WTC11 (cell line): ENCODE data around the gene C5AR1. TPM values are rescaled to one million over a fixed set of nuclear protein-coding genes. Genes with fewer than 3 reads are reported as not detected.

Experiments used
- ATF1 ChIP-seq: sonication (generic); formaldehyde crosslinking; IDR thresholded peaks from 2 replicates; pipeline ENCODE4 v1.8.1; 2023; ENCODE audit warnings: mild to moderate bottlenecking, moderate library complexity, missing genetic modification reagents
- ATF2 ChIP-seq: sonication (generic); formaldehyde crosslinking; IDR thresholded peaks from 2 replicates; pipeline ENCODE4 v1.8.1; 2022; ENCODE audit warnings: low read depth, missing genetic modification reagents, borderline replicate concordance
- CBFB ChIP-seq: sonication (generic); formaldehyde crosslinking; IDR thresholded peaks from 2 replicates; pipeline ENCODE4 v1.8.1; 2022; ENCODE audit warnings: mild to moderate bottlenecking, low read depth, missing genetic modification reagents
- CTCF ChIP-seq: fragments of 200-600 bp; IDR thresholded peaks from 2 replicates; pipeline ENCODE4 v1.8.0; 2022; ENCODE audit warnings: antibody characterized with exemption
- E2F1 ChIP-seq: sonication (generic); formaldehyde crosslinking; IDR thresholded peaks from 2 replicates; pipeline ENCODE4 v1.8.0; 2022; ENCODE audit warnings: mild to moderate bottlenecking, missing genetic modification reagents
- E2F4 ChIP-seq: sonication (generic); formaldehyde crosslinking; IDR thresholded peaks from 2 replicates; pipeline ENCODE4 v1.8.1; 2022; ENCODE audit warnings: low read depth, mild to moderate bottlenecking, moderate library complexity, missing genetic modification reagents, borderline replicate concordance
- EMX1 ChIP-seq: fragments of 250-450 bp; sonication (Bioruptor Pico); IDR thresholded peaks from 2 replicates; pipeline ENCODE4 v1.8.0; 2021; ENCODE audit warnings: mild to moderate bottlenecking
- ESRRA ChIP-seq: sonication (generic); formaldehyde crosslinking; IDR thresholded peaks from 2 replicates; pipeline ENCODE4 v1.8.1; 2022; ENCODE audit warnings: mild to moderate bottlenecking, missing genetic modification reagents, borderline replicate concordance
- ETV6 ChIP-seq: sonication (generic); formaldehyde crosslinking; IDR thresholded peaks from 2 replicates; pipeline ENCODE4 v1.8.1; 2022; ENCODE audit warnings: mild to moderate bottlenecking, missing genetic modification reagents
- FOXP4 ChIP-seq: sonication (generic); formaldehyde crosslinking; IDR thresholded peaks from 2 replicates; pipeline ENCODE4 v1.8.0; 2022; ENCODE audit warnings: mild to moderate bottlenecking, missing genetic modification reagents
- GABPB1 ChIP-seq: sonication (generic); formaldehyde crosslinking; IDR thresholded peaks from 2 replicates; pipeline ENCODE4 v1.8.1; 2023; ENCODE audit warnings: mild to moderate bottlenecking, missing genetic modification reagents
- GTF2I ChIP-seq: fragments of 250-450 bp; sonication (Bioruptor Pico); conservative IDR thresholded peaks from 2 replicates; pipeline ENCODE4 v1.4.0; 2021; ENCODE audit warnings: mild to moderate bottlenecking
- JAZF1 ChIP-seq: fragments of 250-450 bp; sonication (Bioruptor Pico); IDR thresholded peaks from 2 replicates; pipeline ENCODE4 v1.9.0; 2021; ENCODE audit warnings: moderate library complexity, mild to moderate bottlenecking, inconsistent platforms
- MLX ChIP-seq: sonication (generic); formaldehyde crosslinking; IDR thresholded peaks from 2 replicates; pipeline ENCODE4 v1.8.1; 2023; ENCODE audit warnings: mild to moderate bottlenecking, missing genetic modification reagents, moderate library complexity
- MYBL2 ChIP-seq: sonication (generic); formaldehyde crosslinking; IDR thresholded peaks from 2 replicates; pipeline ENCODE4 v1.8.1; 2023; ENCODE audit warnings: mild to moderate bottlenecking, moderate library complexity, missing genetic modification reagents
- NR2C2 ChIP-seq: sonication (generic); formaldehyde crosslinking; IDR thresholded peaks from 2 replicates; pipeline ENCODE4 v1.8.0; 2022; ENCODE audit warnings: mild to moderate bottlenecking, missing genetic modification reagents
- SOX15 ChIP-seq: fragments of 250-450 bp; sonication (Bioruptor Pico); IDR thresholded peaks from 2 replicates; pipeline ENCODE4 v1.9.0; 2021; ENCODE audit warnings: mild to moderate bottlenecking
- TEAD1 ChIP-seq: sonication (generic); formaldehyde crosslinking; IDR thresholded peaks from 2 replicates; pipeline ENCODE4 v1.8.0; 2022; ENCODE audit warnings: mild to moderate bottlenecking, missing genetic modification reagents
- TP53 ChIP-seq: sonication (generic); formaldehyde crosslinking; IDR thresholded peaks from 2 replicates; pipeline ENCODE4 v1.8.1; 2023; ENCODE audit warnings: mild to moderate bottlenecking, missing genetic modification reagents
- ZBTB43 ChIP-seq: sonication (generic); formaldehyde crosslinking; IDR thresholded peaks from 2 replicates; pipeline ENCODE4 v1.8.1; 2023; ENCODE audit warnings: mild to moderate bottlenecking, missing genetic modification reagents
- ZMAT4 ChIP-seq: fragments of 250-450 bp; sonication (Bioruptor Pico); IDR thresholded peaks from 2 replicates; pipeline ENCODE4 v1.9.0; 2021; ENCODE audit warnings: mild to moderate bottlenecking
- ZNF121 ChIP-seq: sonication (generic); formaldehyde crosslinking; IDR thresholded peaks from 2 replicates; pipeline ENCODE4 v1.8.0; 2023; ENCODE audit warnings: missing genetic modification reagents
- ZNF232 ChIP-seq: sonication (generic); formaldehyde crosslinking; IDR thresholded peaks from 2 replicates; pipeline ENCODE4 v1.8.0; 2022; ENCODE audit warnings: mild to moderate bottlenecking, missing genetic modification reagents
- ZNF263 ChIP-seq: sonication (generic); formaldehyde crosslinking; IDR thresholded peaks from 2 replicates; pipeline ENCODE4 v1.8.1; 2022; ENCODE audit warnings: low read depth, mild to moderate bottlenecking, moderate library complexity, missing genetic modification reagents
- ZNF317 ChIP-seq: sonication (generic); formaldehyde crosslinking; IDR thresholded peaks from 2 replicates; pipeline ENCODE4 v1.8.1; 2023; ENCODE audit warnings: low read depth, mild to moderate bottlenecking, moderate library complexity, missing genetic modification reagents, borderline replicate concordance
- ZNF671 ChIP-seq: fragments of 250-450 bp; sonication (Bioruptor Pico); IDR thresholded peaks from 2 replicates; pipeline ENCODE4 v1.8.0; 2021; ENCODE audit warnings: mild to moderate bottlenecking
- ZSCAN18 ChIP-seq: fragments of 250-450 bp; sonication (Bioruptor Pico); IDR thresholded peaks from 2 replicates; pipeline ENCODE4 v2.1.2; 2022; ENCODE audit warnings: mild to moderate bottlenecking, moderate library complexity
- total RNA-seq: library from RNA; stranded (reverse); gene quantifications from 3 replicates; pipeline ENCODE4 v1.2.3, GENCODE V29; 2021

Gene C5AR1
- total RNA-seq, 1 experiment from 2014 or later = 0.28 TPM

GRCh38 chr19:47348819-47349795 is 39.4 kb downstream of the C5AR1 start, which contains the start of gene DHX34 (continued):
- TF ChIP-seq TP53 (CRISPR knock-in tag) (no peak), ZBTB43 (CRISPR knock-in tag) (0 out of 2 replicates have a peak, but pooled peaks have one; percentile 35), CBFB (CRISPR knock-in tag) (no peak), ZNF121 (CRISPR knock-in tag) (no peak), FOXP4 (CRISPR knock-in tag) (peak; percentile 70; the same call in 1 of the 2 replicates), ZNF671 (CRISPR knock-in tag) (no peak), E2F4 (CRISPR knock-in tag) (no peak), CTCF (peak; percentile 99), TEAD1 (CRISPR knock-in tag) (0 out of 2 replicates have a peak, but pooled peaks have one; percentile 67), GABPB1 (peak; percentile 73), ZNF232 (CRISPR knock-in tag) (peak; percentile 81), ESRRA (CRISPR knock-in tag) (no peak), ATF2 (CRISPR knock-in tag) (no peak), ZMAT4 (CRISPR knock-in tag) (no peak), ZNF317 (no peak), E2F1 (no peak), MYBL2 (CRISPR knock-in tag) (no peak), SOX15 (no peak), ATF1 (no peak), ZNF263 (CRISPR knock-in tag) (no peak), EMX1 (CRISPR knock-in tag) (no peak), ZSCAN18 (CRISPR knock-in tag) (no peak), MLX (CRISPR knock-in tag) (no peak), GTF2I (CRISPR knock-in tag) (no peak), JAZF1 (no peak), ETV6 (CRISPR knock-in tag) (0 out of 2 replicates have a peak, but pooled peaks have one; percentile 42), NR2C2 (no peak)
